IMR-90 (cell line): ENCODE data around the gene ZBTB39. TPM values are rescaled to one million over a fixed set of nuclear protein-coding genes. Genes with fewer than 3 reads are reported as not detected.
"Not testable (repeated sequence)": the region's sequence is repeated elsewhere in the genome, so short reads cannot be mapped to it uniquely, and the experiment has no call there.

ENCODE experiments used
- ATAC-seq: fragments of 200-7000 bp; cut with Tn5 transposase; 2 replicates; pipeline ENCODE4 v1.9.1; 2020; ENCODE audit warnings: low read depth, mild to moderate bottlenecking, moderate library complexity
- BruUV-seq: library from RNA; stranded (reverse); fragments of 400-500 nt; replicated peaks from 2 replicates; lab custom pipeline; 2021; lab: Mats Ljungman, UMichigan
- CTCF ChIA-PET: fragments of 300-600 bp; formaldehyde crosslinking; extraction: SDS; loops from one replicate; lab custom pipeline; 2021; ENCODE audit warnings: antibody characterized with exemption; lab: Yijun Ruan, JAX
- POLR2A ChIA-PET: fragments of 300-600 bp; sonication (Branson Sonifier 250); formaldehyde crosslinking; loops from one replicate; lab custom pipeline; 2022; ENCODE audit warnings: antibody characterized with exemption; ENCODE audit not compliant: unreplicated experiment; lab: Charles Lee
- DNase-seq: peaks from one replicate; pipeline ENCODE4 v3.0.0; 2013
- H2AFZ ChIP-seq: replicated peaks from 2 replicates; pipeline ENCODE3; 2013; ENCODE audit warnings: low read length, mild to moderate bottlenecking; ENCODE audit not compliant: poor library complexity
- H2AK5ac ChIP-seq: 2 replicates; pipeline ENCODE4 v1.6.1; 2013; ENCODE audit warnings: low read depth, low read length, inconsistent platforms
- H2AK9ac ChIP-seq: replicated peaks from 2 replicates; pipeline ENCODE3; 2013; ENCODE audit warnings: mild to moderate bottlenecking, low read depth, low read length, moderate library complexity; ENCODE audit not compliant: poor library complexity
- H2BK120ac ChIP-seq: 2 replicates; pipeline ENCODE4 v1.6.1; 2013; ENCODE audit warnings: low read depth, low read length, inconsistent platforms
- H2BK15ac ChIP-seq: 3 replicates; pipeline ENCODE4 v1.6.1; 2013; ENCODE audit warnings: low read depth, low read length, inconsistent platforms
- H2BK20ac ChIP-seq: 2 replicates; pipeline ENCODE4 v1.6.1; 2013; ENCODE audit warnings: low read depth, mild to moderate bottlenecking, inconsistent platforms, low read length, moderate library complexity
- H2BK5ac ChIP-seq: 2 replicates; pipeline ENCODE4 v1.6.1; 2013; ENCODE audit warnings: mild to moderate bottlenecking, low read depth, low read length, inconsistent platforms; ENCODE audit not compliant: poor library complexity, severe bottlenecking
- H3K14ac ChIP-seq: replicated peaks from 2 replicates; pipeline ENCODE4 v1.6.1; 2013; ENCODE audit warnings: low read depth, low read length, inconsistent platforms
- H3K18ac ChIP-seq: 2 replicates; pipeline ENCODE4 v1.6.1; 2013; ENCODE audit warnings: low read depth, low read length, control low read depth
- H3K23ac ChIP-seq: 2 replicates; pipeline ENCODE4 v1.6.1; 2013; ENCODE audit warnings: low read depth, low read length, inconsistent platforms
- H3K27ac ChIP-seq: 2 replicates; pipeline ENCODE4 v1.5.1; 2013; ENCODE audit warnings: mild to moderate bottlenecking, control low read depth, low read length; ENCODE audit not compliant: insufficient read depth
- H3K27me3 ChIP-seq: 2 replicates; pipeline ENCODE4 v1.6.1; 2013; ENCODE audit warnings: low read length; ENCODE audit not compliant: control insufficient read depth, insufficient read depth
- H3K36me3 ChIP-seq: 2 replicates; pipeline ENCODE4 v1.6.1; 2013; ENCODE audit warnings: low read length, mixed read lengths; ENCODE audit not compliant: control insufficient read depth, insufficient read depth
- H3K4ac ChIP-seq: 2 replicates; pipeline ENCODE4 v1.6.1; 2013; ENCODE audit warnings: low read depth, low read length, inconsistent platforms
- H3K4me1 ChIP-seq: 2 replicates; pipeline ENCODE4 v1.6.1; 2013; ENCODE audit warnings: low read length, mixed read lengths; ENCODE audit not compliant: control insufficient read depth, insufficient read depth
- H3K4me2 ChIP-seq: 2 replicates; pipeline ENCODE4 v1.6.1; 2013; ENCODE audit warnings: low read depth, mild to moderate bottlenecking, control low read depth, low read length, moderate library complexity
- H3K4me3 ChIP-seq: 2 replicates; pipeline ENCODE4 v1.5.1; 2013; ENCODE audit warnings: low read depth, mild to moderate bottlenecking, control low read depth, low read length, moderate library complexity; ENCODE audit not compliant: insufficient read depth
- H3K56ac ChIP-seq: 2 replicates; pipeline ENCODE4 v1.6.1; 2013; ENCODE audit warnings: low read length, inconsistent platforms; ENCODE audit not compliant: insufficient read depth; ENCODE audit errors: extremely low read depth
- H3K79me1 ChIP-seq, 2 experiments: 2 replicates each; pipeline ENCODE4 v1.6.1; 2013; ENCODE audit warnings: low read length in 2 of 2, inconsistent platforms in 1 of 2, low read depth in 1 of 2
- H3K9ac ChIP-seq: 2 replicates; pipeline ENCODE4 v1.6.1; 2013; ENCODE audit warnings: low read depth, low read length, control low read depth
- H3K9me1 ChIP-seq: 2 replicates; pipeline ENCODE4 v1.6.1; 2013; ENCODE audit warnings: low read length, inconsistent platforms; ENCODE audit not compliant: insufficient read depth
- H3K9me3 ChIP-seq: 2 replicates; pipeline ENCODE4 v1.6.1; 2013; ENCODE audit warnings: low read length; ENCODE audit not compliant: control insufficient read depth, insufficient read depth
- H4K20me1 ChIP-seq: 2 replicates; pipeline ENCODE4 v1.6.1; 2013; ENCODE audit warnings: low read length, inconsistent platforms; ENCODE audit not compliant: insufficient read depth
- H4K5ac ChIP-seq: 2 replicates; pipeline ENCODE4 v1.6.1; 2013; ENCODE audit warnings: mild to moderate bottlenecking, low read depth, low read length, control low read depth
- H4K8ac ChIP-seq, 2 experiments: 2 replicates each; pipeline ENCODE4 v1.6.1; 2013; ENCODE audit warnings: low read depth in 2 of 2, low read length in 2 of 2, control low read depth in 1 of 2, inconsistent platforms in 1 of 2
- H4K91ac ChIP-seq: 2 replicates; pipeline ENCODE4 v1.6.1; 2013; ENCODE audit warnings: low read depth, low read length, inconsistent platforms; ENCODE audit not compliant: insufficient read depth
- WGBS, 2 experiments: methylation state at CpG; one replicate each; pipeline versions ENCODE4 v1.1.5 to v1.1.7; 2013; ENCODE audit warnings: missing lambda C conversion rate in 2 of 2; ENCODE audit not compliant: insufficient read length in 1 of 2; ENCODE audit errors: extremely low coverage in 2 of 2; 5-methylcytosine and 5-hydroxymethylcytosine counted together
- dilution Hi-C: fragments of 300-500 bp; cut with HindIII; formaldehyde crosslinking; loops from one replicate; pipeline ENCODE4 v1.14.3; 2018; ENCODE audit warnings: low sequenced_read_pairs; ENCODE audit not compliant: unreplicated experiment
- in situ Hi-C: fragments of 300-500 bp; cut with MboI; formaldehyde crosslinking; loops from 3 replicates; pipeline ENCODE4 v1.14.3; 2019; ENCODE audit warnings: low sequenced_read_pairs, inconsistent platforms, mixed read lengths
- intact Hi-C: fragments of 100-400 bp; cut with micrococcal nuclease; formaldehyde crosslinking; loops from 2 replicates; pipeline ENCODE4 v1.10.0; 2022
- polyA plus RNA-seq, 3 experiments: library from polyadenylated mRNA; depleted of rRNA; stranded (reverse); fragments of >200 nt; gene quantifications; 2 replicates each; pipeline ENCODE4 v1.2.3, GENCODE V29; 2012; ENCODE audit warnings: low replicate concordance in 1 of 3
- total RNA-seq: library from RNA; depleted of rRNA; stranded (reverse); fragments of >200 nt; gene quantifications from 2 replicates; pipeline ENCODE4 v1.2.3, GENCODE V29; 2012

Gene ZBTB39
- total and polyA plus RNA-seq, 2 of the 4 experiments (the other 2 are of a cell fraction), result 4.0 to 5.2 TPM

DNA sequence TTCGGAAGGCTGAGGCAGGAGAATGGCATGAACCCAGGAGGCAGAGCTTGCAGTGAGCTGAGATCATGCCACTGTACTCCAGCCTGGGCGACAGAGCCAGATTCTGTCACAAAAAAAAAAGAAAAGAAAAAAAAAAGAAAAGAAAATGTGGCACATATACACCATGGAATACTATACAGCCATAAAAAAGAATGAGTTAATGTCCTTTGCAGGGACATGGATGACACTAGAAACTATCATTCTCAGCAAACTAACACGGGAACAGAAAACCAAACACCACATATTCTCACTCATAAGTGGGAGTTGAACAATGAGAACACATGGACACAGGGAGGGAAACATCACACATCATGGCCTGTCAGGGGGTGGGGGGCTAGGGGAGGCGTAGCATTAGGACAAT lies 29.0 kb downstream of the ZBTB39 start:
- H2BK5ac ChIP-seq, H2BK15ac ChIP-seq, POLR2A ChIA-PET, H4K20me1 ChIP-seq, H3K27ac ChIP-seq, H2AFZ ChIP-seq, H2AK5ac ChIP-seq, ATAC-seq, H3K4me2 ChIP-seq, H3K23ac ChIP-seq, H2BK120ac ChIP-seq, intact Hi-C loops, H3K79me1 ChIP-seq, BruUV-seq, H3K9me1 ChIP-seq, H2BK20ac ChIP-seq, H2AK9ac ChIP-seq, H3K36me3 ChIP-seq, H4K8ac ChIP-seq, H3K14ac ChIP-seq, H3K56ac ChIP-seq, H3K4me1 ChIP-seq, H3K4ac ChIP-seq, H4K91ac ChIP-seq, DNase-seq, H4K5ac ChIP-seq, H3K27me3 ChIP-seq, dilution Hi-C loops, H3K9ac ChIP-seq, H3K4me3 ChIP-seq, H3K18ac ChIP-seq, H3K9me3 ChIP-seq: not testable (repeated sequence)
- no CpG with 5 or more reads among the region's 4 CpGs for WGBS, 2 experiments
- in situ Hi-C loops, result loop anchor here (25.0 kb wide), 1 partner anchor 465 kb away; the partner anchor contains the start of gene RBMS2
- CTCF ChIA-PET, result interaction anchor here (0.7 kb wide), 1 partner anchor 15 kb away, joined by 3 read pairs; no protein-coding TSS in a partner anchor

DNA sequence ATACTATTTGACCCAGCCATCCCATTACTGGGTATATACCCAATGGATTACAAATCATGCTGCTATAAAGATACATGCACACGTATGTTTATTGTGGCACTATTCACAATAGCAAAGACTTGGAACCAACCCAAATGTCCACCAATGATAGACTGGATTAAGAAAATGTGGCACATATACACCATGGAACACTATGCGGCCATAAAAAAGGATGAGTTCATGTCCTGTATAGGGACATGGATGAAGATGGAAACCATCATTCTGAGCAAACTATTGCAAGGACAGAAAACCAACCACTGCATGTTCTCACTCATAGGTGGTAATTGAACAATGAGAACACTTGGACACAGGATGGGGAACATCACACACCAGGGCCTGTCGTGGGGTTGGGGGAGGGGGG lies 32.1 kb downstream of the ZBTB39 start:
- no CpG with 5 or more reads among the region's 3 CpGs for WGBS, 2 experiments
- H3K27me3 ChIP-seq, H3K9me3 ChIP-seq, H2AK9ac ChIP-seq, H3K56ac ChIP-seq, dilution Hi-C loops, ATAC-seq, POLR2A ChIA-PET, H2BK15ac ChIP-seq, BruUV-seq, H3K14ac ChIP-seq, H2BK20ac ChIP-seq, H3K4me1 ChIP-seq, H3K23ac ChIP-seq, H3K4ac ChIP-seq, intact Hi-C loops, H3K9ac ChIP-seq, H4K8ac ChIP-seq, H3K4me2 ChIP-seq, DNase-seq, H3K18ac ChIP-seq, in situ Hi-C loops, H3K36me3 ChIP-seq, H2AK5ac ChIP-seq, H2BK5ac ChIP-seq, H4K91ac ChIP-seq, H4K5ac ChIP-seq, H4K20me1 ChIP-seq, H3K9me1 ChIP-seq, H3K4me3 ChIP-seq, H2BK120ac ChIP-seq, CTCF ChIA-PET, H2AFZ ChIP-seq, H3K79me1 ChIP-seq, H3K27ac ChIP-seq: not testable (repeated sequence)
